Lower lobe of right lung (tissue), 2 donors: ENCODE measurements around the gene S100A1. TPM values are rescaled to one million over a fixed set of nuclear protein-coding genes. Genes with fewer than 3 reads are reported as not detected.
A peak's percentile ranks its signal among the peaks of the same experiment; 100 is the strongest.

ENCODE experiments used
- ATAC-seq, 2 donors: fragments of 200-7000 bp; cut with Tn5 transposase; one replicate each; pipeline ENCODE4 v1.9.1; 2020 to 2022; ENCODE audit warnings: mild to moderate bottlenecking in 2 of 2, moderate library complexity in 2 of 2
- DNase-seq: peaks from one replicate; pipeline ENCODE4 v3.0.0-alpha.2; 2020
- H3K27ac ChIP-seq: fragments of 200-600 bp; one replicate; pipeline ENCODE4 v1.8.0; 2022
- H3K27me3 ChIP-seq: fragments of 200-600 bp; one replicate; pipeline ENCODE4 v1.8.0; 2022; ENCODE audit warnings: low read depth
- H3K36me3 ChIP-seq: fragments of 200-600 bp; one replicate; pipeline ENCODE4 v1.8.0; 2022; ENCODE audit warnings: mild to moderate bottlenecking
- H3K4me1 ChIP-seq: fragments of 200-600 bp; one replicate; pipeline ENCODE4 v1.8.0; 2022
- H3K4me3 ChIP-seq: fragments of 200-600 bp; one replicate; pipeline ENCODE4 v1.8.0; 2022; ENCODE audit warnings: mild to moderate bottlenecking
- H3K9me3 ChIP-seq: fragments of 200-600 bp; one replicate; pipeline ENCODE4 v1.8.0; 2022
- CTCF ChIP-seq: fragments of 200-600 bp; IDR thresholded peaks from one replicate; pipeline ENCODE4 v1.8.0; 2022; ENCODE audit warnings: antibody characterized with exemption, mild to moderate bottlenecking
- intact Hi-C: fragments of 100-400 bp; cut with DNase I; formaldehyde crosslinking; loops from one replicate; pipeline ENCODE4 v1.11.0; 2022
- total RNA-seq: library from RNA; stranded (reverse); fragmentation: NEBNext Ultra II Directional; extraction: Animal tissue kit (Norgen Biotek cat#: 25700); gene quantifications from one replicate; pipeline ENCODE4 v1.2.1, GENCODE V29; 2021
- donor health status: DM: no; HTN: yes; CAD: no; lungs with severe emphysema.

The S100A1 gene
- total RNA-seq, 1 donor from 2014 or later, result 0.71 TPM

GRCh38 chr1:153659175-153659534 is 30.9 kb downstream of the S100A1 start:
- TF ChIP-seq CTCF, result no peak
- peak overlapping the region; percentile 90 for H3K27ac ChIP-seq
- H3K9me3 ChIP-seq, result no peaks in the 10 kb centered on the region
- intact Hi-C loops, result no loop called here
- no peak for ATAC-seq
- peaks cover 35% of the 10 kb centered on the region for H3K36me3 ChIP-seq
- DNase-seq, result no peak
- peak overlapping the region; percentile 72 for H3K4me3 ChIP-seq
- H3K27me3 ChIP-seq, result no peaks in the 10 kb centered on the region
- peaks cover 14% of the 10 kb centered on the region for H3K4me1 ChIP-seq

GRCh38 chr1:153659656-153660055 is 31.4 kb downstream of the S100A1 start:
- intact Hi-C loops, result no loop called here
- Histone ChIP-seq H3K27me3 (no peaks in the 10 kb centered on the region), H3K9me3 (no peaks in the 10 kb centered on the region), H3K27ac (peak overlapping the region; percentile 90), H3K4me1 (peaks cover 14% of the 10 kb centered on the region), H3K36me3 (peaks cover 40% of the 10 kb centered on the region), H3K4me3 (peak overlapping the region; percentile 72)
- TF ChIP-seq CTCF, result no peak
- ATAC-seq (no peak), DNase-seq (no peak)

- no peak for ATAC-seq
Measured at GRCh38 chr1:153661111-153661708, 33.0 kb downstream of the S100A1 start.

GRCh38 chr1:153662269-153662668 is 34.0 kb downstream of the S100A1 start:
- no peak for ATAC-seq
- no peak for TF ChIP-seq CTCF
- DNase-seq, result no peak
- H3K27ac ChIP-seq, result no peak overlapping the region
- peaks cover 14% of the 10 kb centered on the region for H3K4me1 ChIP-seq
- intact Hi-C loops, result no loop called here
- H3K27me3 ChIP-seq, result no peaks in the 10 kb centered on the region
- H3K4me3 ChIP-seq, result no peak overlapping the region
- peaks cover 66% of the 10 kb centered on the region for H3K36me3 ChIP-seq
- no peaks in the 10 kb centered on the region for H3K9me3 ChIP-seq

More at GRCh38 chr1:153661111-153661708, 33.0 kb downstream of the S100A1 start:
- TF ChIP-seq CTCF, result no peak
- Histone ChIP-seq H3K27ac (no peak overlapping the region), H3K4me3 (no peak overlapping the region), H3K27me3 (no peaks in the 10 kb centered on the region), H3K36me3 (peaks cover 56% of the 10 kb centered on the region), H3K4me1 (peaks cover 14% of the 10 kb centered on the region), H3K9me3 (no peaks in the 10 kb centered on the region)
- intact Hi-C loops, result no loop called here
- no peak for DNase-seq

- ATAC-seq (no peak), DNase-seq (no peak)
- intact Hi-C loops, result no loop called here
- Histone ChIP-seq H3K27me3 (no peaks in the 10 kb centered on the region), H3K36me3 (peaks cover 76% of the 10 kb centered on the region), H3K4me1 (peaks cover 13% of the 10 kb centered on the region), H3K9me3 (no peaks in the 10 kb centered on the region), H3K27ac (no peak overlapping the region), H3K4me3 (no peak overlapping the region)
- TF ChIP-seq CTCF, result no peak
Measured at GRCh38 chr1:153663211-153663610, 35.0 kb downstream of the S100A1 start.
